HCT116 (cell line): Measurements from ENCODE around the gene OTUD4. TPM values are rescaled to one million over a fixed set of nuclear protein-coding genes. Genes with fewer than 3 reads are reported as not detected.
"Not testable (repeated sequence)": the region's sequence is repeated elsewhere in the genome, so short reads cannot be mapped to it uniquely, and the experiment has no call there.

ENCODE experiments used
- ATAC-seq: fragments of 200-7000 bp; cut with Tn5 transposase; 2 replicates; pipeline ENCODE4 v1.9.1; 2020; ENCODE audit warnings: mild to moderate bottlenecking, moderate library complexity
- BruUV-seq: library from RNA; stranded (reverse); fragments of 400-500 nt; replicated peaks from 2 replicates; lab custom pipeline; 2021; lab: Mats Ljungman, UMichigan
- CTCF ChIA-PET: fragments of 300-600 bp; sonication (Branson Sonifier 250); formaldehyde crosslinking; loops from one replicate; lab custom pipeline; 2021; ENCODE audit warnings: antibody characterized with exemption; lab: Charles Lee
- POLR2A ChIA-PET: fragments of 300-600, 350-600 bp; sonication (Branson Sonifier 250); formaldehyde crosslinking; loops from one replicate; lab custom pipeline; 2021; ENCODE audit warnings: antibody characterized with exemption; lab: Charles Lee
- RAD21 ChIA-PET, 2 experiments: fragments of 300-600 bp; sonication (Branson Sonifier 250); formaldehyde crosslinking; loops; one replicate each; lab custom pipeline; 2023; ENCODE audit warnings: low total read pairs in 2 of 2; ENCODE audit not compliant: uncharacterized antibody in 2 of 2, unreplicated experiment in 2 of 2, low non-redundant PET in 1 of 2; lab: Charles Lee
- DNase-seq: peaks from one replicate; pipeline ENCODE4 v3.0.0-alpha.2; 2010; ENCODE audit warnings: low read depth, low spot score
- H2AFZ ChIP-seq: fragments of 200-600 bp; shearing (Covaris generic), sonication (generic); 2 replicates; pipeline ENCODE4 v1.6.1; 2017; ENCODE audit warnings: low read depth, mixed run types, mixed read lengths, antibody characterized with exemption, low read length; ENCODE audit not compliant: poor library complexity, severe bottlenecking
- H3K27ac ChIP-seq: 2 replicates; pipeline ENCODE4 v1.5.1; 2012; ENCODE audit warnings: low read depth, low read length
- H3K27me3 ChIP-seq: fragments of 200-600 bp; sonication (generic); 2 replicates; pipeline ENCODE4 v1.6.1; 2016; ENCODE audit warnings: mixed run types, low read length, mixed read lengths; ENCODE audit not compliant: insufficient read depth
- H3K36me3 ChIP-seq, 2 experiments: fragments of 200-500 bp in 1 of 2; fragments of 200-600 bp in 1 of 2; sonication (Bioruptor generic) in 1 of 2; sonication (generic) in 1 of 2; 2 replicates each; pipeline versions ENCODE4 v1.5.1 to v1.6.1; 2014 to 2016; ENCODE audit warnings: low read length in 2 of 2, inconsistent platforms in 1 of 2, mixed read lengths in 1 of 2, mixed run types in 1 of 2; ENCODE audit not compliant: insufficient read depth in 2 of 2, control insufficient read depth in 1 of 2
- H3K4me1 ChIP-seq, 2 experiments: fragments of 200-600 bp in 1 of 2; sonication (generic) in 1 of 2; 2 replicates each; pipeline versions ENCODE4 v1.5.1 to v1.6.1; 2012 to 2017; ENCODE audit warnings: low read length in 2 of 2, inconsistent platforms in 1 of 2, mild to moderate bottlenecking in 1 of 2, mixed read lengths in 1 of 2, mixed run types in 1 of 2, moderate library complexity in 1 of 2; ENCODE audit not compliant: insufficient read depth in 2 of 2, control insufficient read depth in 1 of 2
- H3K4me2 ChIP-seq: fragments of 200-600 bp; sonication (generic); 2 replicates; pipeline ENCODE4 v1.6.1; 2017; ENCODE audit warnings: mixed run types, low read length, mixed read lengths
- H3K4me3 ChIP-seq, 2 experiments: fragments of 200-600 bp in 1 of 2; sonication (generic) in 1 of 2; replicated peaks in 1 of 2; 2 replicates each; pipeline ENCODE4 v1.5.1; 2011 to 2016; ENCODE audit warnings: low read length in 2 of 2, control low read depth in 1 of 2, low read depth in 1 of 2, mild to moderate bottlenecking in 1 of 2, mixed read lengths in 1 of 2, mixed run types in 1 of 2
- H3K79me2 ChIP-seq: fragments of 200-600 bp; sonication (generic); 2 replicates; pipeline ENCODE4 v1.6.1; 2017; ENCODE audit warnings: mild to moderate bottlenecking, mixed run types, low read length, moderate library complexity, mixed read lengths; ENCODE audit not compliant: insufficient read depth
- H3K9ac ChIP-seq: fragments of 200-600 bp; sonication (generic); 2 replicates; pipeline ENCODE4 v1.6.1; 2016; ENCODE audit warnings: low read length, mixed read lengths
- H3K9me2 ChIP-seq: fragments of 200-600 bp; sonication (generic), shearing (Covaris generic); 2 replicates; pipeline ENCODE4 v1.6.1; 2017; ENCODE audit warnings: mixed run types, mild to moderate bottlenecking, moderate library complexity; ENCODE audit not compliant: insufficient read depth
- H3K9me3 ChIP-seq, 2 experiments: fragments of 200-500 bp in 1 of 2; fragments of 200-600 bp in 1 of 2; sonication (Bioruptor generic) in 1 of 2; sonication (generic) in 1 of 2; 2 replicates each; pipeline ENCODE4 v1.6.1; 2014 to 2017; ENCODE audit warnings: low read length in 2 of 2, mixed read lengths in 2 of 2, inconsistent platforms in 1 of 2, low read depth in 1 of 2, mild to moderate bottlenecking in 1 of 2, mixed run types in 1 of 2, moderate library complexity in 1 of 2; ENCODE audit not compliant: control insufficient read depth in 1 of 2, insufficient read depth in 1 of 2
- H4K20me1 ChIP-seq: fragments of 200-600 bp; sonication (generic), shearing (Covaris generic); 2 replicates; pipeline ENCODE4 v1.6.1; 2017; ENCODE audit warnings: mixed run types, mild to moderate bottlenecking, moderate library complexity; ENCODE audit not compliant: insufficient read depth
- ELF1 ChIP-seq: IDR thresholded peaks from 2 replicates; pipeline ENCODE4 v1.6.1; 2012; ENCODE audit warnings: low read depth, borderline replicate concordance
- FOSL1 ChIP-seq: IDR thresholded peaks from 2 replicates; pipeline ENCODE4 v1.6.1; 2012; ENCODE audit warnings: low read depth
- SIN3A ChIP-seq: IDR thresholded peaks from 2 replicates; pipeline ENCODE4 v1.6.1; 2012; ENCODE audit warnings: low read depth
- SP1 ChIP-seq: IDR thresholded peaks from 2 replicates; pipeline ENCODE4 v1.6.1; 2012; ENCODE audit warnings: low read depth
- SRF ChIP-seq: IDR thresholded peaks from 2 replicates; pipeline ENCODE4 v1.6.1; 2012; ENCODE audit warnings: low read depth
- TCF7L2 ChIP-seq: IDR thresholded peaks from 2 replicates; pipeline ENCODE4 v1.7.0; 2011; ENCODE audit warnings: borderline replicate concordance, inconsistent platforms; ENCODE audit not compliant: insufficient read depth, insufficient read length; ENCODE audit errors: extremely low read depth
- ZFX ChIP-seq: fragments of 450-650 bp; IDR thresholded peaks from 2 replicates; pipeline ENCODE4 v1.6.1; 2017
- intact Hi-C: fragments of 100-400 bp; cut with micrococcal nuclease; formaldehyde crosslinking; loops from 2 replicates; pipeline ENCODE4 v1.10.0; 2022
- total RNA-seq: library from RNA; stranded (reverse); gene quantifications from one replicate; pipeline ENCODE4 v1.2.1, GENCODE V29; 2021; ENCODE audit not compliant: unreplicated experiment
- TF ChIP-seq, protein P1 (sequence below): IDR thresholded peaks from 2 replicates; pipeline ENCODE4 v1.6.1; 2012; ENCODE audit warnings: low read depth
- TF ChIP-seq, protein P2 (sequence below): IDR thresholded peaks from 2 replicates; pipeline ENCODE4 v1.6.1; 2012
- TF ChIP-seq, protein P3 (sequence below): IDR thresholded peaks from 2 replicates; pipeline ENCODE4 v1.6.1; 2011; ENCODE audit warnings: mild to moderate bottlenecking, low read length, moderate library complexity; ENCODE audit not compliant: insufficient replicate concordance; ENCODE audit errors: extremely low read depth

Gene OTUD4
- total RNA-seq, 1 experiment from 2014 or later, result 37.2 TPM

GRCh38 chr4:145153181-145153903 is 27.0 kb downstream of the OTUD4 start (continued):
- TF ChIP-seq, protein P1, sequence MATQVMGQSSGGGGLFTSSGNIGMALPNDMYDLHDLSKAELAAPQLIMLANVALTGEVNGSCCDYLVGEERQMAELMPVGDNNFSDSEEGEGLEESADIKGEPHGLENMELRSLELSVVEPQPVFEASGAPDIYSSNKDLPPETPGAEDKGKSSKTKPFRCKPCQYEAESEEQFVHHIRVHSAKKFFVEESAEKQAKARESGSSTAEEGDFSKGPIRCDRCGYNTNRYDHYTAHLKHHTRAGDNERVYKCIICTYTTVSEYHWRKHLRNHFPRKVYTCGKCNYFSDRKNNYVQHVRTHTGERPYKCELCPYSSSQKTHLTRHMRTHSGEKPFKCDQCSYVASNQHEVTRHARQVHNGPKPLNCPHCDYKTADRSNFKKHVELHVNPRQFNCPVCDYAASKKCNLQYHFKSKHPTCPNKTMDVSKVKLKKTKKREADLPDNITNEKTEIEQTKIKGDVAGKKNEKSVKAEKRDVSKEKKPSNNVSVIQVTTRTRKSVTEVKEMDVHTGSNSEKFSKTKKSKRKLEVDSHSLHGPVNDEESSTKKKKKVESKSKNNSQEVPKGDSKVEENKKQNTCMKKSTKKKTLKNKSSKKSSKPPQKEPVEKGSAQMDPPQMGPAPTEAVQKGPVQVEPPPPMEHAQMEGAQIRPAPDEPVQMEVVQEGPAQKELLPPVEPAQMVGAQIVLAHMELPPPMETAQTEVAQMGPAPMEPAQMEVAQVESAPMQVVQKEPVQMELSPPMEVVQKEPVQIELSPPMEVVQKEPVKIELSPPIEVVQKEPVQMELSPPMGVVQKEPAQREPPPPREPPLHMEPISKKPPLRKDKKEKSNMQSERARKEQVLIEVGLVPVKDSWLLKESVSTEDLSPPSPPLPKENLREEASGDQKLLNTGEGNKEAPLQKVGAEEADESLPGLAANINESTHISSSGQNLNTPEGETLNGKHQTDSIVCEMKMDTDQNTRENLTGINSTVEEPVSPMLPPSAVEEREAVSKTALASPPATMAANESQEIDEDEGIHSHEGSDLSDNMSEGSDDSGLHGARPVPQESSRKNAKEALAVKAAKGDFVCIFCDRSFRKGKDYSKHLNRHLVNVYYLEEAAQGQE, result no peak
- TF ChIP-seq SP1 (no peak), SRF (no peak), TCF7L2 (no peak)

DNA sequence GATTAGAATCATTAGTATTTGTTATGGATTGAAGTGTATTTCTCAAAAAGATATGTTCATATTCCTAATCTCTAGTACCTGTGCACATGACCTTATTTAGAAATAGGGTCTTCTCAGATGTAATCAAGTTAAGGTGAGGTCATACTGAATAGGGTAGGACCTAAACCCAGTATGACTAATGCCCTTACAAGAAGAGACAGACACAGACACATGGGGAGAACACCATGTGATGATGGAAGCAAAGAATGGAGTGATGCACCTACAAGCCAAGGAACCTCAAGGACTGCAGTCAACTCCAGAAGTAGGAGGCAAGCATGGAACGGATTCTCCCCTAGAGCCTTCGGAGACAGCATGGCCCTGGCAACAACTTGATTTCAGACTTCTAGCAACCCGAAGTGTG is 31.4 kb downstream of the OTUD4 start:
- TF ChIP-seq ZFX (no peak), SIN3A (no peak), FOSL1 (no peak), ELF1 (no peak)
- TF ChIP-seq, protein P2, sequence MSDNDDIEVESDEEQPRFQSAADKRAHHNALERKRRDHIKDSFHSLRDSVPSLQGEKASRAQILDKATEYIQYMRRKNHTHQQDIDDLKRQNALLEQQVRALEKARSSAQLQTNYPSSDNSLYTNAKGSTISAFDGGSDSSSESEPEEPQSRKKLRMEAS, result no peak
- TF ChIP-seq, protein P3, sequence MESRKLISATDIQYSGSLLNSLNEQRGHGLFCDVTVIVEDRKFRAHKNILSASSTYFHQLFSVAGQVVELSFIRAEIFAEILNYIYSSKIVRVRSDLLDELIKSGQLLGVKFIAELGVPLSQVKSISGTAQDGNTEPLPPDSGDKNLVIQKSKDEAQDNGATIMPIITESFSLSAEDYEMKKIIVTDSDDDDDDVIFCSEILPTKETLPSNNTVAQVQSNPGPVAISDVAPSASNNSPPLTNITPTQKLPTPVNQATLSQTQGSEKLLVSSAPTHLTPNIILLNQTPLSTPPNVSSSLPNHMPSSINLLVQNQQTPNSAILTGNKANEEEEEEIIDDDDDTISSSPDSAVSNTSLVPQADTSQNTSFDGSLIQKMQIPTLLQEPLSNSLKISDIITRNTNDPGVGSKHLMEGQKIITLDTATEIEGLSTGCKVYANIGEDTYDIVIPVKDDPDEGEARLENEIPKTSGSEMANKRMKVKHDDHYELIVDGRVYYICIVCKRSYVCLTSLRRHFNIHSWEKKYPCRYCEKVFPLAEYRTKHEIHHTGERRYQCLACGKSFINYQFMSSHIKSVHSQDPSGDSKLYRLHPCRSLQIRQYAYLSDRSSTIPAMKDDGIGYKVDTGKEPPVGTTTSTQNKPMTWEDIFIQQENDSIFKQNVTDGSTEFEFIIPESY, result no peak
- ChIA-PET RAD21 (no interaction called here), CTCF (no interaction called here), POLR2A (no interaction called here)
- Histone ChIP-seq H3K9ac (no peak overlapping the region), H3K9me3 (no peaks in the 10 kb centered on the region), H4K20me1 (0 out of 2 replicates have a peak, but pooled peaks cover 3% of the 10 kb centered on the region), H3K4me3 (no peak overlapping the region), H3K4me1 (no peaks in the 10 kb centered on the region), H3K79me2 (peaks cover 26% of the 10 kb centered on the region), H3K9me2 (no peaks in the 10 kb centered on the region), H3K36me3 (peaks cover 45 to 60% of the 10 kb centered on the region in 2 experiments), H2AFZ (no peak overlapping the region), H3K27ac (no peak overlapping the region), H3K4me2 (no peak overlapping the region), H3K27me3 (no peaks in the 10 kb centered on the region)
- intact Hi-C loops, result no loop called here
- ATAC-seq (no peak), DNase-seq (no peak)
- no TSS peak for BruUV-seq

DNA sequence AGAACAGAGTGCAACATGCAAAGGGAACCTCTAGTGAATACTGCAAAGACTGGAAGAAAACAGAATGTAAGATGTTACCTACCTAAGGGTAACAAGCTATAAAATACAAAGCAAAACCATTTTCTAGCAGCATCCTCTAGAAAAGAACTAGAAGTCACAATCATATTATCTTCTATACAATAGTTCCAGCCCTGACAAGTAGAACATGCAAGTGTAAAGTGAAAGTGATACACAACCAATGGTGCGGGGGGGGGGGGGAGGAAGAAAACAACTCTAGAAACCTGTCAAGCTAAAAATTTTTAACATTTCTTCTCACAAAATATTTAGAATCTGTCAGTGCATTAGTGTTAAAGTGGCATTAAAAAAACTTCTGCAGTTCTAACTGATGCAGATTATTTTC is 44.2 kb downstream of the OTUD4 start:
- H3K79me2 ChIP-seq, H3K9ac ChIP-seq, H3K9me2 ChIP-seq, H3K4me2 ChIP-seq, ATAC-seq, DNase-seq, H3K4me3 ChIP-seq, H3K9me3 ChIP-seq, H3K27me3 ChIP-seq, H3K4me1 ChIP-seq, H2AFZ ChIP-seq, intact Hi-C loops, H4K20me1 ChIP-seq, POLR2A ChIA-PET, BruUV-seq, CTCF ChIA-PET, RAD21 ChIA-PET, H3K27ac ChIP-seq: not testable (repeated sequence)
- peaks cover 17 to 30% of the 10 kb centered on the region in 2 experiments for H3K36me3 ChIP-seq
